GM12875 (cell line): ENCODE results near the gene TENM3.

Source experiments
- H3K4me3 ChIP-seq: one replicate; pipeline ENCODE4 v1.5.1; 2011; ENCODE audit warnings: low read depth, low read length, control low read depth
- CTCF ChIP-seq: IDR thresholded peaks from 2 replicates; pipeline ENCODE4 v1.5.1; 2011; ENCODE audit warnings: low read depth, mild to moderate bottlenecking, control low read depth, inconsistent platforms, low read length, moderate library complexity, borderline replicate concordance; ENCODE audit not compliant: insufficient read depth

The TENM3 gene

GRCh38 chr4:182768838-182769237 is 525.6 kb downstream of the TENM3 start:
- TF ChIP-seq CTCF: no peak
- no peak overlapping the region for H3K4me3 ChIP-seq

GRCh38 chr4:182770259-182770995 is 527.2 kb downstream of the TENM3 start:
- no peak for TF ChIP-seq CTCF
- no peak overlapping the region for H3K4me3 ChIP-seq

GRCh38 chr4:182770996-182771514 is 527.9 kb downstream of the TENM3 start:
- H3K4me3 ChIP-seq: no peak overlapping the region
- TF ChIP-seq CTCF: no peak

GRCh38 chr4:182775075-182775474 is 531.9 kb downstream of the TENM3 start:
- H3K4me3 ChIP-seq: no peak overlapping the region
- no peak for TF ChIP-seq CTCF

GRCh38 chr4:182776376-182777105 is 533.3 kb downstream of the TENM3 start:
- TF ChIP-seq CTCF: no peak
- H3K4me3 ChIP-seq: no peak overlapping the region

- TF ChIP-seq CTCF: no peak
- no peak overlapping the region for H3K4me3 ChIP-seq
Measured at GRCh38 chr4:182778222-182778982, 535.2 kb downstream of the TENM3 start.
